HG03439 (cell line): ENCODE results near the gene OIP5.
"Not testable (repeated sequence)": the region's sequence is repeated elsewhere in the genome, so short reads cannot be mapped to it uniquely, and the experiment has no call there.

ENCODE experiments used
- ATAC-seq: cut with Tn5 transposase; IDR thresholded peaks from one replicate; pipeline ENCODE4 v1.9.1; 2021; ENCODE audit warnings: mild to moderate bottlenecking, moderate library complexity; ENCODE audit not compliant: unreplicated experiment

Gene OIP5

DNA sequence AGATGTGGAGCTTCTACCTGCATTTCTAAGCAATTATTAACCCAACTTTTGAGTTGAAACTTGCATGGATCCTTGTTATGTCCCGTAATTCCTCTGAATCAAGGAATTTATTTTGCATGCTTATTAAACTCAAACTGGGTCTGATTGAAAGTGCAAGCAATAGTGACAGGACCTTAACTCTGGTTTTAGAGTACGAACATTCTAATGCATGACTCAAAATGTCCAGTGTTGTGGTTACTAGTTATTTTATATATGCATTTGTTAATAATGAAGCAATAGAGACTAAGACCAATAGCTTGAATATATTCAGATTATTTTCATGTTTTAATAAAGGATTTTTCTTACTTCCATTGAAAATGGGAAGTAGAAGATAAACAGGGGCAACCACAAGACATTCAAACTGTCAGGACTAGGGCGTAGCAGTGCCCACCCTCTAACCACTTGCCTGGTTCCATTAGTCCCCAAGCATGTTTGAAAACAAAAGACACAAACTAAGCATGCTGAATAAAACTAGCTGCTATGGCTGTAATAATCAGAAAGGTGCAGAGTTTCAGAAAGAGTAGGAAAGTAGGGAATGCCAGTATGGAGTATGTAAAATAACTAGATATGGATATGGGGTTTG is 28.1 kb downstream of the OIP5 start:
- ATAC-seq: no peak

GRCh38 chr15:41301587-41301986 is 30.8 kb downstream of the OIP5 start:
- no peak for ATAC-seq

- not testable (repeated sequence) for ATAC-seq
Observed at GRCh38 chr15:41301139-41301538, 31.3 kb downstream of the OIP5 start.

DNA sequence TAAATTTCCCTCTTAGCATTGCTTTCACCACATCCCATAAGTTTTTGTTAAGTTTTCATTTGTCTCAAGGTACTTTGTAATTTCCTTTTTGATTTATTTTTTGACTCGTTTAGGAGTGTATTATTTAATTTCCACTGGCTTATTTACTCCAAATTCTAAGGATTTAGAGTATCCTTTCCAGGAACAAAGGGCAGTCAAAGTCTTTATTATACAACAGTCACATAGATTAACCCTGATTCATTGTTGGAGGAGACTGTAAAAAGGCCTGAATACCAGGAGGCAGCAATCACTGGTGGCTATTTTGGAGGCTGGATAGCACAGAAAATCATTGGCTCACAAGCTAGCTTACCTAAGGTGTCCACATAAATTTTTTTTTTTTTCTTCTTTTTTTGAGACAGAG is 39.9 kb downstream of the OIP5 start:
- no peak for ATAC-seq

- ATAC-seq: peak; percentile 55
Observed at GRCh38 chr15:41291065-41291631, 41.2 kb downstream of the OIP5 start.

DNA sequence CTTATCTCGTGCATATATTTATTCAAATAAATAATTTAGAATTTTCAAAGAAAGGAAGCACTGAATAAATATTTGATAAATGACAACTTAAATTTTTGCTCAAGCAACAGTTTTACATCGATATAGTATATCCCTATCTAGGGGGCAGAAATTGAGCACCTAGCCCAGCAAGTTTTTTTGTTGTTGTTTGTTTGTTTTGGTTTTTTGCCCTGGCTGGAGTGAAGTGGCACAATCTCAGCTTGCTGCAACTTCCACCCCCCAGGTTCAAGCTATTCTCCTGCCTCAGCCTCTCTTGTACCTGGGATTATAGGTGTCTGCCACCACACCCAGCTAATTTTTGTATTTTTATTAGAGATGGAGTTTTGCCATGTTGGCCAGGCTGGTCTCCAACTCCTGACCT is 42.4 kb downstream of the OIP5 start:
- ATAC-seq: no peak

- no peak for ATAC-seq
Observed at GRCh38 chr15:41288464-41288863, 43.9 kb downstream of the OIP5 start.

DNA sequence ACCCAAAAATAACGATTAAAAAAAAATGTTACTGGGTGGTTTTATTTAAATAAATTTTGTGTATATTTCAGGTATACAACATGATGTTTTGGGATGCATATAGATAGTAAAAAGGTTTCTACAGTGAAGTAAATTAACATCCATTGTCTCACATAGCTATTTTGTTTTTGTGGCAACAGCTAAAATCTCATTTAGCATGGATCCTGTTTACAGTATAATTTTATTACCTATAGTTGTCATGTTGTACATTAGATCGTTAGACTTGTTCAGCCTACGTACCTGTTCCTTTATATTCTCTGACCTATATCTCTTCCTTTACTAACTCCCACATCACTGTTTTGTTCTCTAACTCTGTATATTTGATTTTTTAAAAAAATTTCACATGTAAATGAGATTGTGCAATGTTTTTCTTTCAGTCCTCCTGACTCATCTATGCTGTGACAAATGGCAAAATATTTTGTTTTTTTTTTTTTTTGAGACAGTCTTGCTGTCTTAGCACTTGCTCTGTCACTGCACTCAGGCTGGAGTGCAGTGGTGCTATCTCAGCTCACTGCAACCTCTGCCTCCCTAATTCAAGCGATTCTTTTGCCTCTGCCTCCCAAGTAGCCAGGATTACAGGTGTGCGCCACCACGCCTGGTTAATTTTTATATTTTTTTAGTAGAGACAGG is 45.6 kb downstream of the OIP5 start:
- no peak for ATAC-seq

- ATAC-seq: no peak
Observed at GRCh38 chr15:41285285-41285684, 47.1 kb downstream of the OIP5 start.

DNA sequence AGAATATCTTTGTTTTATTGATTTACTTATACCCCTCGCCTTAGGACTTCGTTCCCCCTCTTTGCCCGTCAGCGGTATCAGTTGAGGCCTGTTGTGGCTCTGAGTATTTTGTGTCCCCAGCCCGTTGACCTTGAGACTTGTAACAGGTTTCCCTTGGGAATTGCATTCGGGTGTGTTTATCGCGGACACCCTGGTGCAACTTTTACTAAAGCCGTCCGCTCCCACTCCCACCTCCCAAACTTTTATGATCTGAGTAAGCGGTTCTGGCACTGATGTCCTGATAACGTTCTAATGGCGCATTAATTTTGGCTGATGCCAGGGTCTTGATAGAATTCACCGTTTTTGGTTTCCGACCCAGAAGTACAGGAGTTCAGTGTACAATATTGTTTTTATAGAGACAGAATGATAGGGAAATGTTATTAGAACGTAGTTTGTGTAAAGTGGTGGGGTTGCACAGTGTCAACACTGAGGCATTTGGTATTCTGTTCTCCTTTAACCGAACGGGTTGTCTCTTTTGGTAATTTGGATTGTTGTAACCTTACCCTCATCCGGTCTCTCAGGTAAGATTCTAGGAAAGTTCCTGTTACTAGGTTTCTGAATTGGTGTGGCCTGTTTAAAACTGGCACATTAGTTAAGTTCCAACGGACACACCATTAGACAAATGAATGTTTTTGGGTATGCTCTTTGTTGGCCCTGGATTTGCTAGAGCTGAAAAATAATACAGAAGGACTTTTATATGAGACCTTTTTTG is 47.8 kb downstream of the OIP5 start:
- no peak for ATAC-seq

DNA sequence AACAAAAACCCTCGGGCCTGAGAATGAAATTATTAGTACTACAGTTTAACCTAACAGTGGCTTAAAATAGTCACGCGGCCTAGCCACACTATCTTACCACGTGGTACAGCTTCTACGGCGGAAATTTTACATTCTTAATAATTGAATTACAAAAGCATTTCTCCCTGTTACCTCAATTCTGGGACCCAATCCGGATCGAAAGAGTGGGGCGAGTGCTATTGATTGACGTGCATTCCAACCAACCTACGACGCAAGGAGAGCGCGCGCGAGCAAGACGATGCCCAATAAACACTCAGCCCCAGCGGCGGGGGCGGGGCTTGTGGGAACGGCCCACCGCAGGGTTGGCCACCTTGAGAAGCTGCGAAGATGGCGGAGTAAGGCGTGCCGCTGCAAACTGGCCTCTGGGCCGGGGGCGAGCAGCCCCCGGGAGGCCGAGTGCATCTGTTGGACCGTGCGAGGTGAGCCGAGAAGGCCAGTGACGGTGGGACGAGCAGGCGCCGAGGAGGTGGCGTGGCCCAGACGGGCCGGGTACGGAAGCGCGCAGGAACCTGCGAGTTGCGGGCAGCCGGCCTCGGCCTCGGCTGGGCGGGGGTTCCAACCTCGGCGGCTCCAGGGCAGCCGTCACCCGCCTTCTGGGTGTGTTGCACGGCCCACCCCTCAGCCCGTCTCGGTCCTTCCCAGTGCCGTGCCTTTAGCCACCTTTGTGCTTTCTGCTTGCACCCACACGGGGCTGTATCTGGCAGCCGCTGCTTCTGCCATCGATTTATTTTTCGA is 48.6 kb downstream of the OIP5 start:
- ATAC-seq: peak; percentile 95

DNA sequence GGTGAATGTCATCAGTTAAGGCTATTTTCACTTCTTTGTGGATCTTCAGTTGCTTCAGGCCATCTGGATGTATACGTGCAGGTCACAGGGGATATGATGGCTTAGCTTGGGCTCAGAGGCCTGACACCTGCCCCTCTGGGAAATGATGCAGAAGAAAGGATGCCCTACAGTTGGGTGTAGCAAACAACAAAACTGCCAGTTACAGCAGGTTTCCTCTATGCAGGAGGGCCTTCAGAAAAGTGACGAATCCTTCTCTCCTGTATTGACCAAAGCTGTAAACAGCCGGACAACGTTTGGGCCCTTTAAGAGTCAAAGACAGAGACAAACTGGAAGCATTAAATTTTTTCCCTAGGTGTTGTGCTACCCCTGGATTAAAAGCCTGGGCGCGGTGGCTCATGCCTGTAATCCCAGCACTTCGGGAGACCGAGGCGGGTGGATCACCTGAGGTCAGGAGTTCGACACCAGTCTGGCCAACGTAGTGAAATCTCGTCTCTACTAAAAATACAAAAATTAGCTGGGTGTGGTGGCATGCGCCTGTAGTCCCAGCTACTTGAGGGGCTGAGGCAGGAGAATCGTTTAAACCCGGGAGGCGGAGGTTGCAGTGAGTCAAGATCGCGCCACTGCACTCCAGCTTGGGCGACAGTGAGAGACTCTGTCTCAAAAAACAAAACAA is 49.3 kb downstream of the OIP5 start:
- ATAC-seq: not testable (repeated sequence)

GRCh38 chr15:41282436-41282835 is 50.0 kb downstream of the OIP5 start:
- ATAC-seq: not testable (repeated sequence)

DNA sequence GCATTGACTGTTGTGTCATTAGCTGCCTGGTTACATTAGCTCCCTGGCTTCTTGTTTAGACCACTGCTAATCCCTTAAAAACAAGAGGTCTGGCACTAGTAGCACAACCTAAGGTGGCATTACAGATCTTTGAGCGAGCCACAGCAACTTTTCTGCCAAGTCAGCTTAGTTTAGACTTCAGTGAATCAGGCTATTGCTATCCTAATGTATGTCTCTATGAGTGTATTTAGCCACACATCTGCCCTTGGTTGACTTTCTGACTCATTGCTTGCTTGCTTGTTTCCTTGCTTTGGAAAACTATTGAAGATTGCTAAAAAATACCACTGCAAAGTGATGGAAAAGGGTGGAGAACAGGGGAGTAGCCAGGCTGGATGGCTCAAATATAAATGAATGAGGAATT is 51.2 kb downstream of the OIP5 start:
- ATAC-seq: no peak

DNA sequence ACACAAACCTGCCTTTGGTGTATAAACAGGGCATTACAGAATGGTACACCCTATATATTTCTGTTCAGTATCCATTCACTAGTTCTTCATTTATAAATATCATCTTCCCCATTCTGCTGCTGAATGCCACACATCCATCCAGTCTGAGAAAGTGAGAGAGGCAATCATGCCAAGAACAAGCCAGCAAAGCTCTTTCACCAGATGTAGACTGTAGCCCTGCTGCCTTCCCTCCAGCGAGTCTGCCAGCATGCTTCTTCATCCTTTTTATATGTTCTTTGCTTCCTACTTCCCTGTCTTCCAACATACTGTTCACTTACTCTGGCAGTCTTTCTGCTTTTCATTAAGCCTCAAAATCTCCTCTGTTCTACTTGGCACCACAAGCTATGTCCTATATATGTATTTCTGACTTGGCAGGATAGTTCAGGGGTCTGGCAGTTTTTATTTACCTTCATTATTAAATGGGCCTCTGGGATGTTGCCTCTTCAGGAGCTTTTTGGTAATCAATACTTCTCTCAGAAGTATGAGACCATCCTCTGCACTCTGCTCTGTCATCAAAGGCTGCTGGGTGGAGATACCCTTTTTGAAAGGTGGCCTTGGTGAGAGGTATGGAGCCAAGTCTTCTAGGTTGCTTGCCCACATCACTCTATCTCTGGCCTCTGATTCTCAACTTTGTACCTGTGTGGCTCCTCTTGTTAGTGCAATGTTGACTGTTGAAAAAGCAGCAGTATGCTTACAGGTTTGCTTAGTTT is 52.7 kb downstream of the OIP5 start:
- ATAC-seq: no peak

GRCh38 chr15:41278319-41278718 is 54.1 kb downstream of the OIP5 start:
- no peak for ATAC-seq

DNA sequence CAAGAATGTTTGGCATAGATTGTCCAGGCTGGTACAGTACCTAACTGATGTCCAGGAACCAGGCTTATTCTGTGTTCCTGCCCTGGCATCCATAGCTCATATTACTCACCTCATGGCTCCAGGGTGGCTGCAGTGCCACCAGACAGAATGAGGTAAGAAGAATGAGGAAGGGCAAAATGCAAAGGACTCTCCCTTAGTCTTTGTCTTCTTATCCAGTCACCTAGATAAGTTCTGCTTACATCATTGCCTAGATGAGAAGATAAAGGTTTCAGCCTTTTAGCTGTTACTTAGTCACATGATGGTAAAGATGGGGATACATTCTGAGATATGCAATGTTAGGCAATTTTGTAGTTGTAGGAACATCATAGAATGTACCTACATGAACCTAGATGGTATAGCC is 55.6 kb downstream of the OIP5 start:
- ATAC-seq: no peak

DNA sequence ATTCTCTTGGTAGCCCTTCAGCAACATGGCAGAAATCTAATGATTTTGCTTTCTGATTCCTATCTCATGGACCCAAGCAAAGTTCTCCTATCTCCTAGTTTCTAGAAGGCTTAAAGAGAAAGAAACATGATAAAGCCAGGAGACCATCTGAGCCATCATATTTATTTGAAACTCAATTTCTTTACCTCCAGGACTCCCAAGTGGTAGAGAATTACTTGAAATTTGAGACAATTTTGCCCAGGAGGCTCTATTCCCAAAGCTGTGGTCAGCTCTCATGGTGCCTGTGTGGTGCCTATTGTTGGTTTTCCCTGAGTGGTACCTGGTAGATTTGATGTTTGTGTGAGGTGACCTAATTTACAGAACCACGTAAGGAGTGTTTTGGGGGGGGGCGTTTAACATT is 62.5 kb downstream of the OIP5 start:
- ATAC-seq: no peak

- ATAC-seq: no peak
Observed at GRCh38 chr15:41263891-41264351, 68.5 kb downstream of the OIP5 start.

DNA sequence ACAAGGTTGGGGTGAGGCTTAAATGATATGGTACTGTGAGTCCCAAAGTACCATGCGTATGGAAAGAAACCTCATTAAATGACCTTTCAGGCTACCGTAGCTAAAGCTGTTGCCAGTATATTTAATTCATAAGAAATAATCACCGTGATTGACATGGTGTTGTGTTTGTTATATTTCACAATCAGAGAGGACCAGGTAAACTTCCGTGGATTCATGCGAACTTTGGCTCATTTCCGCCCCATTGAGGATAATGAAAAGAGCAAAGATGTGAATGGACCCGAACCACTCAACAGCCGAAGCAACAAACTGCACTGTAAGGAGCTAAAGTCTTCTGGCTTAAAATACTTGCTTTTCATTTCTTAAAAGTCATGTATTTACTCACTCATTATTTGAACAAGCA is 69.8 kb downstream of the OIP5 start:
- no peak for ATAC-seq
